ENCODE results near the gene RYR1. TPM values are rescaled to one million over a fixed set of nuclear protein-coding genes. Genes with fewer than 3 reads are reported as not detected.

RYR1 gene
- total and polyA plus RNA-seq, 10 of the 15 experiments (the other 5 are each of a cell fraction or from before 2014, with no cell fraction given) = under 0.01 to 0.32 (median 0.07) TPM; not detected in 1

- in situ Hi-C loops (cut with MboI) = no loop called here
- Histone ChIP-seq H3K79me2 (ENCODE audit: control insufficient read depth, insufficient read depth, low read length) (no peaks in the 10 kb centered on the region), H3K36me3 (ENCODE audit: control insufficient read depth in 2 of 2, insufficient read depth in 2 of 2, low read length in 1 of 2) (no peaks in the 10 kb centered on the region), H3K9ac (ENCODE audit: control insufficient read depth, insufficient read depth, low read length) (no peak overlapping the region), H3K27me3 (replicated peaks in 1 of 2; ENCODE audit: control insufficient read depth in 2 of 2, insufficient read depth in 2 of 2, low read length in 1 of 2) (no peaks in the 10 kb centered on the region), H4K20me1 (ENCODE audit: control insufficient read depth, insufficient read depth) (no peaks in the 10 kb centered on the region; the same call in 1 of the 2 replicates), H3K4me1 (ENCODE audit: control insufficient read depth, insufficient read depth, low read length) (no peaks in the 10 kb centered on the region; the same call in 1 of the 2 replicates), H3K4me2 (ENCODE audit: control insufficient read depth, insufficient read depth) (peak overlapping the region; percentile 65; the same call in 1 of the 2 replicates), H3K4me3 (no peak overlapping the region), H2AFZ (ENCODE audit: control insufficient read depth, low read depth, low read length) (peak overlapping the region; percentile 70; the same call in 1 of the 2 replicates), H3K9me3 (replicated peaks; ENCODE audit: control insufficient read depth, insufficient read depth, low read length) (no peaks in the 10 kb centered on the region), H3K27ac (ENCODE audit: control insufficient read depth, insufficient read depth) (no peak overlapping the region)
- BruUV-seq (replicated peaks) = no TSS peak
- TF ChIP-seq PKNOX1 (IDR thresholded peaks at IDR 0.05) (no peak), RELA (IDR thresholded peaks at IDR 0.05; ENCODE audit: borderline replicate concordance, partially characterized antibody) (no peak), REST (IDR thresholded peaks at IDR 0.05; ENCODE audit: low read depth, low read length) (no peak)
- DNase-seq (ENCODE audit: low read depth, low spot score) (no peak), ATAC-seq (no peak), FAIRE-seq (no peak)
- POLR2A ChIA-PET = interaction anchor here (1.1 kb wide), 1 partner anchor 372 kb away, joined by 4 read pairs; the partner anchor contains the start of gene RINL
- CTCF ChIA-PET = interaction anchor here (0.5 to 0.8 kb wide), 2 partner anchors 9 to 132 kb away, joined by 3 read pairs; partner anchors contain the start of gene PSMD8
- RAD21 ChIA-PET (ENCODE audit: unreplicated experiment) = no interaction called here
- 67% methylated on average over 11 of the region's 11 CpGs for WGBS (ENCODE audit: insufficient coverage, insufficient replicate concordance, low lambda C conversion rate, missing lambda C conversion rate)
- SMC1A ChIA-PET (ENCODE audit: uncharacterized antibody, unreplicated experiment) = no interaction called here
- intact Hi-C loops (cut with micrococcal nuclease; ENCODE audit: unreplicated experiment) = loop anchor here (5.0 kb wide), 1 partner anchor 104 kb away; the partner anchor contains the start of gene FAM98C
Observed at GRCh38 chr19:38506375-38506722, 72.9 kb downstream of the RYR1 start.
